HG02840 (cell line): Measurements from ENCODE around the gene HLA-DRB1.
"Not testable (repeated sequence)": the region's sequence is repeated elsewhere in the genome, so short reads cannot be mapped to it uniquely, and the experiment has no call there.

Source experiments
- ATAC-seq: cut with Tn5 transposase; IDR thresholded peaks from one replicate; pipeline ENCODE4 v1.9.1; 2021; ENCODE audit warnings: mild to moderate bottlenecking, moderate library complexity, moderate number of reproducible peaks; ENCODE audit not compliant: unreplicated experiment, low FRiP score

HLA-DRB1 gene

DNA sequence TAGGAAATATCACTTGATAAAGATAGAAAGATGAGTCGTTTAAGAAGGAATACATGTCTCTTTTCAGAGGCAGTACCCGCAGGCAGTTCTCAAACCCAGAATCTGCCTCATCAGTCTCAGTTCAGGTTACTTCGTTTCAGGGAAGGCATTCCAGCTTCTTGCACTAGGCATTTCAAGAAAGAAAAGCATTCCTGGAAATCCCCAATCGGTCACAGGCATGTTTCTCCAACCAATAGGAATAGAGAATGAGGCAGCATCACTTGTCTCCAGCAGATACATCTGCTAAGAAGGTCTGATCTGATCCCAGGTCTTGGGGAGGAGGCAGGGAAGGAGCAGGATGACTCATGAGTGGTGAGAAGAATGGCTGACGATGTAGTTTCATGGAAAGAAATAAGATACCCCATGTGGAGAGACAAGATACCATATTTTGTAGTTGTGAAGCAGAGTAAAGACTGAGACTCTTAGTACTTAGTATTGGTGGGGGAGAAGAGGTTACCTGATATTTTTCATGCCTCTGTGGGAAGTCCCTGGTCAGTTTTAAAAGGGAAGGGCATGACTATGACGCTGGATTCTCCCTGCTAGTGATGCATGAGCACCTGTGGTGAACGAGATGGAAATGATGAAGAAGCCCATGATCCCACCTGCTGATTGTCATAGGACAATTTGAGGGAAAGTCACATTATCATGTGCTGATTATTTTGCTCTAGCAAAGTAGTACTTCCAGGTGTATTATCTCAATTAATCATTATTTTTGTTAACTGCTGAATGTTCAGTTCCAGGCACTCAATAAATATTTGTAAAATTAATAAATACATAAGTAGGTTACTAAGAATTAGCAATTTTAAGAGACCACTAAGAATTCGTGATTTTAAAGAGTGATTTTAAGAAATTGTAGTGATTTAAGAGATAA, 20.3 kb upstream of the HLA-DRB1 start:
- ATAC-seq: peak; percentile 83

DNA sequence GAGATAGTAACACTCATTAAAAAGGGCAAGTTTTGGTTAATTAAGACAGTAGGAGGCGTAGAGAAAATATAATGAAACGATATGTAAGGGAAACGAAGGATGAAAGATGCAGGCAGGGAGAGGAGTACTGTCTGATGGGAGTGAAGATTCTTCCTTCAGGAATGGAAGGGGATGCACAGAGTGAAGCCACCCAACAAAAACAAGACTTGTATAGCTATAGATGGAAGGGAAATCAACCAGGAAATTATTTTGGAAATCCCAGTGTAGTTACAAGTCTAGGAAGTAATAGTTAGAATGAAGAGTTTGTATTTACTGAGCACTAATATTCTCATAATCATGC, 19.7 kb upstream of the HLA-DRB1 start:
- ATAC-seq: no peak

DNA sequence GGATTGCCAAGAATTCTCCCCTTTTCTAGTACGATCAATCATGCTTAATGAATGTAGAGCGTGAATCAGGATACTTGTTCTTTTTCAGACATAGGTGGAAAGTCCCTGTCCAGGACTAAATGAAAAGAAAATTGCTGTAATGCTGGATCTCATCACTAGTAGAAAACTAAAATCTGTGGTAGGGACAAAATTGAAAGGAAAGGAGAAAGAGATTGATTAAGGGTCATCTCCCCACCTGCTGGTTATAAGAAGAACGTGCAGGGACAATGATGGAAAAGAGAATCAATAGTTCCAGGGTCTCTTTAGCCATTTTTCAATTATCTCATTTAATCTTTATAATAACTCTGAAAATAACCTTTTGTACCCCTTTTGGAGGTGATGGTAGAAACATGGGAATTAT, 18.7 kb upstream of the HLA-DRB1 start:
- no peak for ATAC-seq

DNA sequence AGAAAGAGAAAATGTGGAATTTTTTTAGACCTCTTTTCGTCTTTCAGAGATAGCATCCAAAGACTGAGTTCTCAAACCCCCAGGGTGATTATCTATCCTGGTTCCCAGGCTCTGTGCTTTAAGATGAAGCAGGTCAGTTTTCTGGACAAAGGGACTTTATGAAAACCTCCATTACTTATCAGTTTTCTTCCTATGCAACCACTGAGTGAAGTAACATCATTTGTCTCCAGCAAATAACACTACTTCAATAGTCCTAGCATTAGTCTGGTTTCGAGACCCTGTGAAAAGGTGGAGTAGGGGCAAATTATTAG, 18.3 kb upstream of the HLA-DRB1 start:
- no peak for ATAC-seq

DNA sequence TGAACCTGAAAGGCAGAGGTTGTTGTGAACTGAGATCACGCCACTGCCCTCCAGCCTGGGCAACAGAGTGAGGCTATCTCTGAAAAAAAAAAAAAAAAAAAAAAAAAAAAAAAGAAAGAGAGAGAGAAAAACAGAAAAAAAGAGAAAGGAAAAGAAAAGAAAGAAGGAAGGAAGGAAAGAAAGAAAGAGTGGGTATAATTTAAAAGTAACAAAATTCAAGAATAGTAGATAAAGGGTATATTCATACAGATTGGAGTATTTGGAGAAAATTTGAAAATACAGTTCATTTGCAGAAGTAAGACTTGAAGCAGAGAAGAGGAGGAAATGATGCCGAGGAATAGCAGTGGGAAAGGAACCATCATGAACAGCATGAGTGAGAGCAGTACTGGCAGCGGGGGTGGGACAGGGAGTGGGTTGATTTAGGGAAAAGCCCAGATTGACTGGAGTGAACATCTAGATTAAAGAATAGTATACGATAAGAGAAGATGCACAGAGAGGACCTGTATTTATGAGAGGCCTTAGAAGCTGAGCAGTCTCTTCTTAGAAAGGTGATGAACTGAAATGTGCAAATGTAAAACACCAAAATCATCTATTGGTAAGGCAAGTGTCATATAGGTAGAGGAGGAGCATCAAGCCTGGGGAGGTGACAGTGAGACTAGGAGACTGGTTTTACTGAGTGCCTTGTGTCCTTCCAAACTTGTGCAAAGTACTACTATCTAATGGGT, 17.8 kb upstream of the HLA-DRB1 start:
- ATAC-seq: no peak

DNA sequence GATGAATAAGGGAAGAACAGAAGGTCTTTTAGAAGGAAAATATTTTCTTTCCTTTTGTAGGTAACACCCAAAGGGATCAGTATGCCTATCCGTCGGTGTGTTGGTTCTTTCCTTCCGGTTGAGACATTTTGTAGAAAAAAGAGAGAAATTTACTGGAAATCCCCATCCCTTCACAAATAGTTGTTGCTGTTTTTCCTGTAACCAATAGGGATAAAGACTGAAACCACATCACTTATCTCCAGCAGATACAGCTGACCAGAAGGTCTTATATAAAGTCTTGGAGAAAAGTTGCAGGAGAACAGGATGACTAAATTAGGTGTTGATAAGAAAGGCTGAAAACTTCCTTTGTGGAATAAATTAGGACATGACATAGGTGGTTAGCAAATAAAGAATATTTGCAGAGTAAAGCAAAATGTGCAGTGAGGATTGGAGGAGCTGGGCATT, 14.8 kb upstream of the HLA-DRB1 start:
- no peak for ATAC-seq

DNA sequence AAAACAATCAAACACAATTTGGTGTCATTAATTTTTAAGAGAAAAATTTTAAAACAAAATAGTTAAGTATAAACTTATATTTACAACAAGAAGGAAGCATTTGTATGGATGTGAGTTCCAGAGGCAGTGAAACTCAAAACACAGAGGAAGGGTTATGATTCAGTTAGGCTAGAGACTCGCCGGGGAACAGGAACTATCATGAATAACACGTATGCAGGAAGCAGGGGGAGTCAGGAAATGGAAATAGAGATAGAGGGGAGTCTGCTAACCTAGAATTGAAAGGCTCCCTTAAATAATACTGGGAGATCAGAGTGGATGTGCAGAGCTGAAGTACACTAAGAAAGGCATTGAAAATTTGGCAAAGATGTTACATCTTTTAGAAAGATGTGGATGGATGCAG, 14.2 kb upstream of the HLA-DRB1 start:
- no peak for ATAC-seq

DNA sequence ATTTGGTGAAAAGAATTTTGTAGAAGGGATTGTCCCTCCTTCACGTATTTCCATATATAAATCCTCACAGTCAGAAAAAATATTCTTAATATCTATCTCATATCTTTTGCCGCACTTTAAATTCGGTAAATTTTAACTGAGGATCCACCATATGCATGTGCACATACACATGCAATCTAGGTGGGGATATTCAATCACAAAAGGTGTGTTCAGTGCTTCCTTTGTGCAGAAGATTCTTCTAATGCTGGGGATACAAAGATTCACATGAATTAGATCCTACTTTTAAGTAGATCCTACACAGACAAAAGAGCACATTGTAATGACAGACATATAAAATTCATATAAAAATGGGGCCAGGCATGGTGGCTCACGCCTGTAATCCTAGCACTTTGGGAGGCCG, 13.6 kb upstream of the HLA-DRB1 start:
- ATAC-seq: no peak

DNA sequence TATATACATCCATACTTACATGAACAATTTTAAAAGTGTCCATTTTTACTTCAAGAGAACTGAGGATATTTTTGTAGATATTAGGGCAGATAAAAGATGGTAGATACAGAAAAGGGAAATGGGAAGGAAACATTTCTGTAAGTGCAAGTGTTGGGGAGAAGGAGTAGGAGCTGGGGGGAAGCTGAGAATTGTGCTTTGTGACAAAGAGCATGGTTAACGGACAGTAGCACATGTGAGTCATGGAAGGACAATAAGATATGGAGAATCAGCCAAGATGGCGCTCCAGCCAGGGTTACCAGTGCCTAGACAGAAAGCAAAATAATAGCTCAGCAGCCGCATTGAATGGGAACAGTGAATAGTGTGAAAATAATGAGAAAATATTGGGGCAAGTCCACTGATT, 12.7 kb upstream of the HLA-DRB1 start:
- no peak for ATAC-seq

DNA sequence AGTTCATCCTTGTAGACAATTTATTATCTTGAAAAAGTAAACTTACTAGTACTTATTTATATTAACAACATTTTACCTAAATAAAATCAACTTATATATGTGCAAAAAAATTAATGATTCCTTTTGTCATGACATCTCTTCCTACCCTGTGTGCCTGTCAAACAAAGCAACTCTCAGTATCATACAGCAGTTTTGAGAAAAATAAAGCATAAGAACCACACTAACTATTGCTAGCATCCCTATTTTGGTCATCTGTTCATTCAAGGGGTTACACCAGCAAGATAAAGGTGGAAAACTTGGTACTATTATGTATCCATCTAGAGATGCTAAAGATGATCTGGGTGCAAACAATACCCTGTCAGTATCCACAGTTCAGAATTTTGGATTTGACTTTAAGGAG, 7.4 kb upstream of the HLA-DRB1 start:
- ATAC-seq: no peak

DNA sequence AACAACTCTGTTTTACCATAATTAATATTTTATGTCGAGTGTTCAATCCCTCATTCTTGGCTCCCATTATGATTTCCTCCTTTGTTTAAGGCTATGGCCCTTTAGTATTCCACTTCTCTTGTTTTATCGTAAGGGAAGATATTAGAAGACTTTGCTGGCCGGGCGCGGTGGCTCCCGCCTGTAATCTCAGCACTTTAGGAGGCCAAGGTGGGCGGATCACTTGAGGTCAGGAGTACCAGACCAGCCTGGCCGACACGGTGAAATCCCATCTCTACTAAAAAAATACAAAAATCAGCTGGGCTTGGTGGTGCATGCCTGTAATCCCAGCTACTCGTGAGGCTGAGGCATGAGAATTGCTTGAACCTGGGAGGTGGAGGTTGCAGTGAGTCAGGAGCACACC, 1.1 kb upstream of the HLA-DRB1 start:
- not testable (repeated sequence) for ATAC-seq

DNA sequence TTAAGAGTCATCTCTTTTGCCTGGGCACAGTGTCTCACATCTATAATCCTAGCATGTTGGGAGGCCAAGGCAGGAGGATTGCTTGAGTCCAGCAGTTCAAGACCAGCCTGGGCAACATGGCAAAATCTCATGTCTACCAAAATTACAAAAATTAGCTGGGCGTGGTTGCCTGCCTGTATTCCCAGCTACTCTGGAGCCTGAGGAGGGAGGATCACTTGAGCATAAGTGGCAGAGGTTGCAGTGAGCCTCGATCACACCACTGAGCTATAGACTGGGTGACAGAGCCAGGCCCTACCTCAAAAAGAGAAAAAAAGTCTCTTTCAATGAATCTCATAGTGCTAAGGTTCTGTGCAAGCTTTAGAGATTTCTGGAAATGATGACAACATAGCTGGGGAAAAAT, 1.5 kb downstream of the HLA-DRB1 start:
- ATAC-seq: no peak

DNA sequence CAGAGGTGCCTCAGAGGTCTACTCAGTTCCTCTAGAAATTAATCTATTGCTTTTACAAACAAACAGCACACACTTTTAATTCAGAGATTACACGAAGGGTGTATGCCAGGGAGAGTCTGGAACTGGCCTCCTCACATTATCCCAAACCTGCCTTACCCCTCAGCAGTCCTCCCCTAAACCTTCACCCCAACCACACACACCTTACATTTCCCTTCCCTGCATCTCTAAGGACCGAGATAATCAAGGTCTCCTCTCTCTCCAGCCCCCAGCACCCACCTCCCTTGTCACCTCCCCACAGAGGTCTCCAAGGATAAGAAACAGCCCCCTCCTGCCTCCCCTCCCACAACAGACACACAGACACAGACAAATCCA, 6.1 kb downstream of the HLA-DRB1 start:
- ATAC-seq: no peak

DNA sequence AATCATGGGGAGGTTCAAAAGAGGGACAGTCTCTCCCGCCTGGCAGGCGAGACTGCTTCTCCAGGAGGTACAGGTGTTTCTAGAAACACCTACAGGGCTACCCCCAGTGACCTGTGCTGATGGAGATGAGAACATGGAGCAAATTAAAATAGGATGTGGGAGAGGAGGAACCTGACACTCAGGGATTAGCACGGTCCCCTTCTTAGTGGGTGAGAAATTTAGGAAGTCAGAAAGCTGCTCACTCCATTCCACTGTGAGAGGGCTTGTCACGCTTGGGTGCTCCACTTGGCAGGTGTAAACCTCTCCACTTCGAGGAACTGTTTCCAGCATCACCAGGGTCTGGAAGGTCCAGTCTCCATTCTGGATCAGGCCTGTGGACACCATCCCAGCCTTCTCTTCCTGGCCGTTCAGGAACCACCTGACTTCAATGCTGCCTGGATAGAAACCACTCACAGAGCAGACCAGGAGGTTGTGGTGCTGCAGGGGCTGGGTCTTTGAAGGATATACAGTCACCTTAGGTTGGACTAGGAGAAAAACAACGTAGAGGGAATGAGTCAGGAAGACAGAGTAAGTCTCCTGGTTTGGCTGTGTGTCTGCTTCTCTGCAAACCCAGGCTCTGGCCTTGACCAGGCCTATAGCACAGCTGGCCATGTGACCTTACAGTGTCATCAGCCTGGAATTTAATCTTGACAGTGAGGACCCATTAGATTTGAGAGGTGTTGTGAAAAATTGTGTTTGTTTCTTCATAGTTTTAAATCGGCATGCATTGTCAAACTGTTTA, 8.1 kb downstream of the HLA-DRB1 start:
- ATAC-seq: no peak

DNA sequence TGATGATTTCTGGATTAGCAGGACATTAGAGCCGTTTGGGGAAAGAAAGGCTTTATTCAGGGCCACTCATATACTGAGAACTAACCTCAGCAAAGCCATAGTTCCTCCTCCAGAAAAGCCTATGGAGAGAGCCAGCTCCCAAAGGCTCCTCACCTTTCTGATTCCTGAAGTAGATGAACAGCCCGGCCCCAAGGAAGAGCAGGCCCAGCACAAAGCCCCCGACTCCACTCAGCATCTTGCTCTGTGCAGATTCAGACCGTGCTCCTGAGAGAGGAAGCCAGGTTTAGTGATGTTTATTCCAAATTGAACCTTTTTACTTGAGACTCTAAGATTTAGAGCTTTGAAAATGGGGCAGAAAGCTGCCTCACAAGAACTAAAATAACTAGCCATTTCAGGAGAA, 9.1 kb downstream of the HLA-DRB1 start:
- no peak for ATAC-seq

DNA sequence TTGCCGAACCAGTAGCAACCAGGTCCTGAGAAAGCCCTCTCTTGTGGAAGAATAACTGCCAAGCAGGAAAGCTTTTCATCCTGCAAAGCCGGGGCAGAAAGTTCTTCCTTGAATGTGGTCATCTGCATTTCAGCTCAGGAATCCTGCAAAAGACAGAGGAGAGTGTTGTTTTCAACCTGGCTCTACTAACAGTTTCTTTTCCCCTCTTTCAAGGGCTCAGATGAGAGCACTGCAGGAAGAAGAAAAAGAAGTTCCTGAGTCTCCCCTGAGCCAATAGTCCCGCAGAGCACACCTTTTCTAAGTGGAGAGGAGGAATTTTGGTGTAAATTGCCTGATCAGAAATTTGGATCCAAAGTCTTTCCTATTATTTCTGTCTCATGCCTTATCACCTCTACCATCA, 10.7 kb downstream of the HLA-DRB1 start:
- ATAC-seq: no peak

DNA sequence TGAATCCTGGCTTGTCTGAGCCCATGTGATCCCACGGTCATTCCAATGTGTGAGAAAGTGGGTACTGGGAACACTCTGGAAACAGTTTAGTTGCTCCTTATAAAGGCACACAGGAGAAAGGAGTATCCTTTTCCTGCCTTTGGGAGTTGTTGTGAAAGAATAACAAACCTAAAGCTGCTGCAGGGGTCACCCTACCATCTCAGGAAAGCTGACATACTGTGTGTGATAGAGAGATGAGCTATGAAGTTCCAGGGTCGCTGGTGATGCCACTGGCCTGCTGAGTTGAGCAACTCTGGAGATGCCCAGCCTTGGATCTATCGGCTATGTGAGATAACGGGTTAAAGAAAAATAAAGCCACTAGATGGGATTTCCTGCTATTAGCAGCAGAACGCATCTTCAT, 12.2 kb downstream of the HLA-DRB1 start:
- ATAC-seq: not testable (repeated sequence)

DNA sequence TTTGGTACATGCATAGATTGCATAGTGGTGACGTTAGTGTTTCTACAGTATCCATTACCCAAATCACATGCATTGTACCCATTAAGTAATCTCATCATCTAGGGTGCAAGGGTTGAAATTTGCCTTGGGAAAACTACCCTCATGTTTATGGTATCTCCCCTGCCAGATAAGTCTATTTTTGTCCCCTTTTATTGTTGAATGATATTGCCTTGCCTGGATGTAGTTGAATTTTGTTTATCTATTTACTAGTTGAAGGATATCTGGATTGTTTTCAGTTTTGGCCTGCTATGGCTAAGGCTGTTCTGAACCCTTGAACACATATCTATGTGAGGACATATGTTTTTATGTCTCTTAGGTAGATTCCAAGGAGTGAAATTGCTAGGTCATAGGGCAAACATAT, 13.4 kb downstream of the HLA-DRB1 start:
- no peak for ATAC-seq

DNA sequence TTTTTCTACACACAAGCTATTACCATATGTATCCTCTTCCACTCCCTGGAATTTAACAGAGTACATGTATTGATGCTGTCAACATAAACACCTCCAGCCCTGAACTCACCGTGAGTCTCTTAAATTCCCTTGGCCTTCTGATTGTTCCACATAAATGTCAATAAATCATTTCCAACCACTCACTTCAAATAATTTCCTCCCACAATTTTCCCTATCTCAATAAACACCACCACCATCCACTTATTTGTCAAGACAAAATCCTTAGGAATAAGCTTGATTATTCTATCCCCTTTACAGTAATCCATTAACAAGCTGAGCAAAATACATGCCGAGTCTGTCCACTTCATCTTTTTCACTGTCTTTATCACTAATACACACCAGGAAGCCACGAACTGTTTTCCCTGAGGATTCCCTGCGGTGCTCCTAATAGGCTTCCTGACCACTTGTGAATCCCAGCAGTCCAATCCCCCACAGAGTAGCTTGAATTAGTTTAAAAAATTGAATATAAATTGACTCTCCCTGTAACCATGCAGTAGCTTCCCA, 19.2 kb downstream of the HLA-DRB1 start:
- no peak for ATAC-seq

DNA sequence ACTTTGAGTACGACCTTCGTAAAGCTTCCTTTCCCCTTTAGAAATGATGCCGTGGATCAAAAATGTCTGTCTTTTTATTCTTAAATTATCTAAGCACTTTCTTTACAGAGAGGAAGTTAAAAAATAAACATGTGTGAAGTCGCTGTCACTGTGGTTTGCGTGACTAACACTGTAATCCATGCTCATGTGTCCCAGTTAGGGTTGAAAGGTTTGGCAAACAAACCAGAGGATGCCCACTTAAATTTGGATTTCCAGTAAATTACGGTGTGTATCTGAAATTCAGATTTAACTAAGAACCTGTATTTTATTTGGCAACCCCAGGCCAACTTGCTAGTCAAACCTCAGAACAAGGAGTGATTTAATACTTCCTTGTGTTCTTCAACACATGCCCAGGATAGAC, 21.1 kb downstream of the HLA-DRB1 start:
- ATAC-seq: no peak

DNA sequence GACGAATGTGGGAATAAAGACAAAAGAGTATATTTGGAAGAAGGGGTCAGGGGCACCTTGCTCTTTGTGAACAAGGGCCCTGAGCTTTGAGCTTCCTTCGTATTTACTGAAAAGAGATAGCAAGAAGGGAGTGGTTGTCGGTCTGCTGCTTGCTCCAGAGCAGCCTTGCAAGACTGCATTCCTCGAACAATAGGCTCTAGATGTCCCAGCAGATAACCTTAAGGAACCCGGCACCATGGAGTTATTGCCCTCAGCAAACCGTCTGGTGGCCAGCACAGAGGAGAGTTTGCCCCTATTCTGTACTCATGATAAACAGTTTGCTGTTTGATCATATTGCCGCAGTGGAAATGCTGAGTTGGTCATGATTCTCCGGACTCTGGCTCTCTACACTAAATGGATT, 22.7 kb downstream of the HLA-DRB1 start:
- ATAC-seq: no peak
